ENCODE results near the gene RPL34.

DNA sequence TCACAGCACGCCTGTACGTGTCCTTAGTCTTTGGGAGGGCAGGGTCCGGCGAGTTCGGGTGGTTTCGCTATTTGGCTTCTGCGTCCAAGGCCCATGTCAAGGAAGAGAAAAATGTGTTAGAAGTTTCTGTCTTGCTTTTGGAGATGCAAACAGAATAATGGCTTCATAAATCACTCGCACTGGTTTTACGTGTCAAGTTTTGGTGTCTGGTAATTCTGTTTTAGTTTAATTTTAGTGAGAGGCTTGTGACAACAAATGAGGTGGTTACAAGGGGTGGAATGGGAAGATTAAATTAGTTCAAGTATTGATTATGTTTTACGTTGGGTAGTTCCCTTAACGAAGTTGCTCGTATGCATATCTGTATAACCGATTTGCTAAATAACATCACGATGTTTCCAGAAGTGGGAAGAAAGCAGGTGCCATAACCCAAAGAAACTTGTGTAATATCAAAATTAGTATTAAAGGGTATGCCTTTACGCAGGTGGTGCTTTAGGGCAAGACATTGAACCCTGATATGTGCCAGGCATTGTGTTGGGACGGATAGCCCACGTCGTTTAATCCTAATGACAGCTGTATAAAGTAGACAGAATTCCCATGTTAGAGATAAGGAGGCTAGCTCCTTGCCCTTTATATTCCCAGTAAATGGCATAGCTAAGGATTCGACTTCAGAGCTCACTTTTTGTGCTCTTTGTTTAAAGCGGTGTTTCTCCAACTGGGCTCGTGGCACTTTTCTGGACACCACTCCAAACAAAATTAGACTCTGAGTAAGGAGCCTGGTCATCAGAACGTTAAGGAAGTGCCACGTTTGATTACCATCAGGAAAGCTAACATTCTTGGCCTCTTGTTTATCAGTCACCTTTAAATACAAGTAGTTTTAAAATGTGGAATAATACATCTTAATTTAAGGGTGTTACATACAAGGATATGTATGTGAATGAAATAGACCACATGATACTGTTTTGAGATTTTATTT is 843 bp downstream of the RPL34 start:
- TF ChIP-seq, protein P1, sequence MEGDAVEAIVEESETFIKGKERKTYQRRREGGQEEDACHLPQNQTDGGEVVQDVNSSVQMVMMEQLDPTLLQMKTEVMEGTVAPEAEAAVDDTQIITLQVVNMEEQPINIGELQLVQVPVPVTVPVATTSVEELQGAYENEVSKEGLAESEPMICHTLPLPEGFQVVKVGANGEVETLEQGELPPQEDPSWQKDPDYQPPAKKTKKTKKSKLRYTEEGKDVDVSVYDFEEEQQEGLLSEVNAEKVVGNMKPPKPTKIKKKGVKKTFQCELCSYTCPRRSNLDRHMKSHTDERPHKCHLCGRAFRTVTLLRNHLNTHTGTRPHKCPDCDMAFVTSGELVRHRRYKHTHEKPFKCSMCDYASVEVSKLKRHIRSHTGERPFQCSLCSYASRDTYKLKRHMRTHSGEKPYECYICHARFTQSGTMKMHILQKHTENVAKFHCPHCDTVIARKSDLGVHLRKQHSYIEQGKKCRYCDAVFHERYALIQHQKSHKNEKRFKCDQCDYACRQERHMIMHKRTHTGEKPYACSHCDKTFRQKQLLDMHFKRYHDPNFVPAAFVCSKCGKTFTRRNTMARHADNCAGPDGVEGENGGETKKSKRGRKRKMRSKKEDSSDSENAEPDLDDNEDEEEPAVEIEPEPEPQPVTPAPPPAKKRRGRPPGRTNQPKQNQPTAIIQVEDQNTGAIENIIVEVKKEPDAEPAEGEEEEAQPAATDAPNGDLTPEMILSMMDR (IDR thresholded peaks at IDR 0.05) = no peak
- TF ChIP-seq POLR2A (IDR thresholded peaks at IDR 0.05) = no peak
